GM23338 (cell line): ENCODE data around the gene FBXL2. TPM values are rescaled to one million over a fixed set of nuclear protein-coding genes. Genes with fewer than 3 reads are reported as not detected.

Source experiments
- ATAC-seq: fragments of 200-7000 bp; cut with Tn5 transposase; 3 replicates; pipeline ENCODE4 v1.9.1; 2020
- DNase-seq: peaks from one replicate; pipeline ENCODE4 v3.0.0-alpha.2; 2015; ENCODE audit warnings: low spot score
- H2AFZ ChIP-seq: fragments of 200-600 bp; sonication (generic); 2 replicates; pipeline ENCODE4 v1.8.0; 2016; ENCODE audit warnings: antibody characterized with exemption, mild to moderate bottlenecking, moderate library complexity
- H3F3A ChIP-seq: fragments of 200-600 bp; sonication (generic); replicated peaks from 2 replicates; pipeline ENCODE4 v1.8.0; 2017; ENCODE audit warnings: antibody characterized with exemption, mixed run types, low read depth
- H3K27ac ChIP-seq: fragments of 200-600 bp; sonication (generic); 2 replicates; pipeline ENCODE4 v1.6.1; 2016; ENCODE audit warnings: low read depth
- H3K27me3 ChIP-seq: fragments of 200-600 bp; sonication (generic); 2 replicates; pipeline ENCODE4 v1.8.0; 2016; ENCODE audit warnings: mild to moderate bottlenecking, mixed run types, moderate library complexity; ENCODE audit not compliant: insufficient read depth
- H3K36me3 ChIP-seq: fragments of 200-600 bp; sonication (generic); 2 replicates; pipeline ENCODE4 v1.8.0; 2016; ENCODE audit warnings: mild to moderate bottlenecking; ENCODE audit not compliant: insufficient read depth
- H3K4me1 ChIP-seq: fragments of 200-600 bp; sonication (generic); 2 replicates; pipeline ENCODE4 v1.8.0; 2016; ENCODE audit warnings: mild to moderate bottlenecking, moderate library complexity; ENCODE audit not compliant: insufficient read depth
- H3K4me2 ChIP-seq: fragments of 200-600 bp; sonication (generic); 2 replicates; pipeline ENCODE4 v1.7.1; 2017; ENCODE audit warnings: mixed run types
- H3K4me3 ChIP-seq: fragments of 200-600 bp; sonication (generic); 2 replicates; pipeline ENCODE4 v1.6.1; 2016; ENCODE audit warnings: mixed run types
- H3K79me2 ChIP-seq: fragments of 200-600 bp; sonication (generic); replicated peaks from 2 replicates; pipeline ENCODE4 v1.8.0; 2017; ENCODE audit warnings: mild to moderate bottlenecking; ENCODE audit not compliant: insufficient read depth
- H3K9me2 ChIP-seq: fragments of 200-600 bp; sonication (generic); 2 replicates; pipeline ENCODE4 v1.8.0; 2017; ENCODE audit not compliant: insufficient read depth
- H4K20me1 ChIP-seq: fragments of 200-600 bp; sonication (generic); replicated peaks from 2 replicates; pipeline ENCODE4 v1.8.0; 2017; ENCODE audit warnings: mild to moderate bottlenecking; ENCODE audit not compliant: insufficient read depth
- H3K27ac Mint-ChIP-seq: 2 replicates; pipeline ENCODE4 v1.8.0; 2020; ENCODE audit warnings: inconsistent platforms, mild to moderate bottlenecking, moderate library complexity, mixed read lengths
- H3K27me3 Mint-ChIP-seq: 3 replicates; pipeline ENCODE4 v1.8.0; 2022; ENCODE audit warnings: low read depth, mild to moderate bottlenecking, moderate library complexity, mixed read lengths, inconsistent platforms; ENCODE audit not compliant: insufficient read depth, poor library complexity
- H3K36me3 Mint-ChIP-seq: 3 replicates; pipeline ENCODE4 v1.8.0; 2021; ENCODE audit warnings: low read depth, mild to moderate bottlenecking, inconsistent platforms, moderate library complexity, mixed read lengths
- H3K4me1 Mint-ChIP-seq: 3 replicates; pipeline ENCODE4 v1.8.0; 2020; ENCODE audit warnings: mild to moderate bottlenecking, inconsistent platforms, mixed read lengths
- H3K4me3 Mint-ChIP-seq: 3 replicates; pipeline ENCODE4 v1.8.0; 2021; ENCODE audit warnings: moderate library complexity, mild to moderate bottlenecking, inconsistent platforms, mixed read lengths
- H3K9me3 Mint-ChIP-seq: 3 replicates; pipeline ENCODE4 v1.8.0; 2020; ENCODE audit warnings: moderate library complexity, mild to moderate bottlenecking, inconsistent platforms, mixed read lengths
- CREB1 ChIP-seq: fragments of 250-450 bp; sonication (Bioruptor Pico); IDR thresholded peaks from 2 replicates; pipeline ENCODE4 v1.5.0; 2020; ENCODE audit warnings: low read depth, mild to moderate bottlenecking, moderate library complexity
- CTCF ChIP-seq, 2 experiments: fragments of 200-600 bp in 1 of 2; sonication (generic) in 1 of 2; conservative IDR thresholded peaks; 2 replicates each; pipeline versions ENCODE4 v1.5.1 to v1.6.1; 2016 to 2017; ENCODE audit warnings: antibody characterized with exemption in 2 of 2, low read depth in 2 of 2, mild to moderate bottlenecking in 2 of 2, moderate library complexity in 1 of 2
- EZH2phosphoT487 ChIP-seq: fragments of 200-600 bp; sonication (generic); IDR thresholded peaks from one replicate; pipeline ENCODE4 v1.8.1; 2018; ENCODE audit warnings: antibody characterized with exemption; ENCODE audit not compliant: unreplicated experiment
- JUNB ChIP-seq: IDR thresholded peaks from one replicate; pipeline ENCODE4 v1.6.1; 2016; ENCODE audit warnings: antibody characterized with exemption; ENCODE audit not compliant: unreplicated experiment
- NANOG ChIP-seq: IDR thresholded peaks from 2 replicates; pipeline ENCODE4 v1.6.1; 2016; ENCODE audit warnings: antibody characterized with exemption, borderline replicate concordance
- POLR2AphosphoS5 ChIP-seq: IDR thresholded peaks from 2 replicates; pipeline ENCODE4 v1.6.1; 2016; ENCODE audit warnings: antibody characterized with exemption, low read depth
- REST ChIP-seq: IDR thresholded peaks from one replicate; pipeline ENCODE4 v1.6.1; 2018; ENCODE audit warnings: antibody characterized with exemption; ENCODE audit not compliant: unreplicated experiment
- ZNF114 ChIP-seq: fragments of 250-450 bp; sonication (Bioruptor Pico); IDR thresholded peaks from 2 replicates; pipeline ENCODE4 v1.5.0; 2020; ENCODE audit warnings: mild to moderate bottlenecking, moderate library complexity
- polyA plus RNA-seq: library from polyadenylated mRNA; unstranded; fragments of >200 nt; fragmentation: Nextera tagmentation; extraction: Ambion mirVana; gene quantifications from 2 replicates; pipeline ENCODE4 v1.2.1, GENCODE V29; 2016
- total RNA-seq: library from RNA; depleted of rRNA; stranded (reverse); fragments of >200 nt; shearing (Covaris generic); gene quantifications from 2 replicates; pipeline ENCODE4 v1.2.3, GENCODE V29; 2014
- TF ChIP-seq, protein P1 (sequence below): fragments of 250-450 bp; sonication (Bioruptor Pico); IDR thresholded peaks from 2 replicates; pipeline ENCODE4 v1.5.0; 2020; ENCODE audit warnings: mild to moderate bottlenecking, moderate library complexity

Gene FBXL2
- total and polyA plus RNA-seq, 2 experiments from 2014 or later = 2.8 to 5.7 TPM

DNA sequence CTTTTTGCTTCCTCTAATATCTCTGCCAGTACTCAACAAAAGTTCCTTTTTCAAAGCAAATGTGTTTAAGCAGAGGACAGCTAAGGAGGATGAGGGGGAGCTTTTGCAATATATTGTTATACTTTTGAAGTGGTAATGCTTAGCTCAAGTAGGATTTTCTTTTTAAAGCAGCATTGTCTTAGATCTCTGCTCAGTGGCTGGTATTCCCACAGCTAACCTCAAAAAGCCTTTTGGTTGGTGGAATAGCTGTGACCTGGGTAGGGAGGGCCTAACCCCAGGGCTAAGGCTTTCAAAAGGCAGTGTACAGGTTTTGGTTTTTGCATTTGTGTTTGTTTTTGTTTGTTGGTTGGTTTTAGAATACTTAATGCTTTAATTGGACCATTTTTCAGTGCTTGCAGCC, 86.8 kb downstream of the FBXL2 start:
- Histone ChIP-seq H3K36me3 (no peaks in the 10 kb centered on the region; the same call in 1 of the 2 replicates), H3K4me3 (no peak overlapping the region), H3K27ac (no peak overlapping the region), H3F3A (no peaks in the 10 kb centered on the region), H4K20me1 (no peaks in the 10 kb centered on the region), H3K27me3 (no peaks in the 10 kb centered on the region), H3K79me2 (no peaks in the 10 kb centered on the region), H3K4me1 (no peaks in the 10 kb centered on the region), H2AFZ (no peak overlapping the region), H3K4me2 (no peak overlapping the region), H3K9me2 (no peaks in the 10 kb centered on the region)
- ATAC-seq (peak; percentile 45; the same call in 2 of the 3 replicates), DNase-seq (no peak)
- no peaks in the 10 kb centered on the region for H3K4me1 Mint-ChIP-seq
- no peak overlapping the region for H3K27ac Mint-ChIP-seq
- H3K9me3 Mint-ChIP-seq = no peaks in the 10 kb centered on the region
- no peaks in the 10 kb centered on the region for H3K36me3 Mint-ChIP-seq
- H3K4me3 Mint-ChIP-seq = no peak overlapping the region
- no peaks in the 10 kb centered on the region for H3K27me3 Mint-ChIP-seq
- TF ChIP-seq REST (no peak), POLR2AphosphoS5 (no peak), ZNF114 (no peak)

DNA sequence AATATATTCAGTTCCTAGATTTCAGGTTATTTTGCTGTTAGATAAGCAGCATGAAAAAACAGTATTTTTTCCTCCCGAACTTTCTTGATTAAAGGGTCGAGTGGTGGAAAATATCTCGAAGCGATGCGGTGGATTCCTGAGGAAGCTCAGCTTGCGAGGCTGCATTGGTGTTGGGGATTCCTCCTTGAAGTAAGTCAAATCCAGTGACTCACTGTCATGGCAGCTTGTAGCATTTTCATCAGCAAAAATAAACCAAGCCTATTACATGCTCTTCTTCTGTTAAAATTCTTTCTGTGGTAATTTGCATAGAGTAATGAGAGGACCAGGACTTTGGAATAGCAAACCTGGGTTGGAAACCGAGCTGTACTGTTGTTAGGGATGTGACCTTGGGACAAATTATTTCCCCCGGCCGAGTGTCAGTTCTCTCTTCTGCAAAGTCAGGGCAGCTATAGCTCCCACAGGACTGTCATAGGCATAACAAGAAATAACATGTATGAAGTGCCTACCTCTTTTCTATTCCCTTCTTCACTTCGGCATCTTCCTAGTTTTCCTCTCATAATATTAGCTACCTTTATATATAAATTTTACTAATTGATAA, 87.4 kb downstream of the FBXL2 start:
- TF ChIP-seq NANOG = no peak
- no peak for TF ChIP-seq EZH2phosphoT487
- TF ChIP-seq POLR2AphosphoS5 = no peak
- TF ChIP-seq, protein P1, sequence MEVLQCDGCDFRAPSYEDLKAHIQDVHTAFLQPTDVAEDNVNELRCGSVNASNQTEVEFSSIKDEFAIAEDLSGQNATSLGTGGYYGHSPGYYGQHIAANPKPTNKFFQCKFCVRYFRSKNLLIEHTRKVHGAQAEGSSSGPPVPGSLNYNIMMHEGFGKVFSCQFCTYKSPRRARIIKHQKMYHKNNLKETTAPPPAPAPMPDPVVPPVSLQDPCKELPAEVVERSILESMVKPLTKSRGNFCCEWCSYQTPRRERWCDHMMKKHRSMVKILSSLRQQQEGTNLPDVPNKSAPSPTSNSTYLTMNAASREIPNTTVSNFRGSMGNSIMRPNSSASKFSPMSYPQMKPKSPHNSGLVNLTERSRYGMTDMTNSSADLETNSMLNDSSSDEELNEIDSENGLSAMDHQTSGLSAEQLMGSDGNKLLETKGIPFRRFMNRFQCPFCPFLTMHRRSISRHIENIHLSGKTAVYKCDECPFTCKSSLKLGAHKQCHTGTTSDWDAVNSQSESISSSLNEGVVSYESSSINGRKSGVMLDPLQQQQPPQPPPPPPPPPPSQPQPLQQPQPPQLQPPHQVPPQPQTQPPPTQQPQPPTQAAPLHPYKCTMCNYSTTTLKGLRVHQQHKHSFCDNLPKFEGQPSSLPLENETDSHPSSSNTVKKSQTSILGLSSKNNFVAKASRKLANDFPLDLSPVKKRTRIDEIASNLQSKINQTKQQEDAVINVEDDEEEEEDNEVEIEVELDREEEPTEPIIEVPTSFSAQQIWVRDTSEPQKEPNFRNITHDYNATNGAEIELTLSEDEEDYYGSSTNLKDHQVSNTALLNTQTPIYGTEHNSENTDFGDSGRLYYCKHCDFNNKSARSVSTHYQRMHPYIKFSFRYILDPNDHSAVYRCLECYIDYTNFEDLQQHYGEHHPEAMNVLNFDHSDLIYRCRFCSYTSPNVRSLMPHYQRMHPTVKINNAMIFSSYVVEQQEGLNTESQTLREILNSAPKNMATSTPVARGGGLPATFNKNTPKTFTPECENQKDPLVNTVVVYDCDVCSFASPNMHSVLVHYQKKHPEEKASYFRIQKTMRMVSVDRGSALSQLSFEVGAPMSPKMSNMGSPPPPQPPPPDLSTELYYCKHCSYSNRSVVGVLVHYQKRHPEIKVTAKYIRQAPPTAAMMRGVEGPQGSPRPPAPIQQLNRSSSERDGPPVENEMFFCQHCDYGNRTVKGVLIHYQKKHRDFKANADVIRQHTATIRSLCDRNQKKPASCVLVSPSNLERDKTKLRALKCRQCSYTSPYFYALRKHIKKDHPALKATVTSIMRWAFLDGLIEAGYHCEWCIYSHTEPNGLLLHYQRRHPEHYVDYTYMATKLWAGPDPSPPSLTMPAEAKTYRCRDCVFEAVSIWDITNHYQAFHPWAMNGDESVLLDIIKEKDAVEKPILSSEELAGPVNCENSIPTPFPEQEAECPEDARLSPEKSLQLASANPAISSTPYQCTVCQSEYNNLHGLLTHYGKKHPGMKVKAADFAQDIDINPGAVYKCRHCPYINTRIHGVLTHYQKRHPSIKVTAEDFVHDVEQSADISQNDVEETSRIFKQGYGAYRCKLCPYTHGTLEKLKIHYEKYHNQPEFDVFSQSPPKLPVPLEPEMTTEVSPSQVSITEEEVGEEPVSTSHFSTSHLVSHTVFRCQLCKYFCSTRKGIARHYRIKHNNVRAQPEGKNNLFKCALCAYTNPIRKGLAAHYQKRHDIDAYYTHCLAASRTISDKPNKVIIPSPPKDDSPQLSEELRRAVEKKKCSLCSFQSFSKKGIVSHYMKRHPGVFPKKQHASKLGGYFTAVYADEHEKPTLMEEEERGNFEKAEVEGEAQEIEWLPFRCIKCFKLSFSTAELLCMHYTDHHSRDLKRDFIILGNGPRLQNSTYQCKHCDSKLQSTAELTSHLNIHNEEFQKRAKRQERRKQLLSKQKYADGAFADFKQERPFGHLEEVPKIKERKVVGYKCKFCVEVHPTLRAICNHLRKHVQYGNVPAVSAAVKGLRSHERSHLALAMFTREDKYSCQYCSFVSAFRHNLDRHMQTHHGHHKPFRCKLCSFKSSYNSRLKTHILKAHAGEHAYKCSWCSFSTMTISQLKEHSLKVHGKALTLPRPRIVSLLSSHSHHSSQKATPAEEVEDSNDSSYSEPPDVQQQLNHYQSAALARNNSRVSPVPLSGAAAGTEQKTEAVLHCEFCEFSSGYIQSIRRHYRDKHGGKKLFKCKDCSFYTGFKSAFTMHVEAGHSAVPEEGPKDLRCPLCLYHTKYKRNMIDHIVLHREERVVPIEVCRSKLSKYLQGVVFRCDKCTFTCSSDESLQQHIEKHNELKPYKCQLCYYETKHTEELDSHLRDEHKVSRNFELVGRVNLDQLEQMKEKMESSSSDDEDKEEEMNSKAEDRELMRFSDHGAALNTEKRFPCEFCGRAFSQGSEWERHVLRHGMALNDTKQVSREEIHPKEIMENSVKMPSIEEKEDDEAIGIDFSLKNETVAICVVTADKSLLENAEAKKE (CRISPR knock-in tag) = no peak
- no peak for TF ChIP-seq JUNB
- TF ChIP-seq CTCF (conservative IDR thresholded peaks at IDR 0.05; ENCODE audit: low read depth in 2 of 2) = no peak
- TF ChIP-seq CREB1 (CRISPR knock-in tag) = no peak
- no peak for DNase-seq
- H3K4me2 ChIP-seq = no peak overlapping the region

More for the DNA sequence above, 87.4 kb downstream of the FBXL2 start:
- ATAC-seq = no peak
- Histone ChIP-seq H3K9me2 (no peaks in the 10 kb centered on the region), H3K4me1 (no peaks in the 10 kb centered on the region), H3F3A (no peaks in the 10 kb centered on the region), H3K27me3 (no peaks in the 10 kb centered on the region), H3K4me3 (no peak overlapping the region), H2AFZ (no peak overlapping the region), H3K36me3 (no peaks in the 10 kb centered on the region; the same call in 1 of the 2 replicates), H3K79me2 (no peaks in the 10 kb centered on the region), H3K27ac (no peak overlapping the region), H4K20me1 (no peaks in the 10 kb centered on the region)
- H3K27ac Mint-ChIP-seq = no peak overlapping the region
- H3K4me1 Mint-ChIP-seq = no peaks in the 10 kb centered on the region
- no peaks in the 10 kb centered on the region for H3K36me3 Mint-ChIP-seq
- H3K27me3 Mint-ChIP-seq = no peaks in the 10 kb centered on the region
- H3K4me3 Mint-ChIP-seq = no peak overlapping the region
- no peaks in the 10 kb centered on the region for H3K9me3 Mint-ChIP-seq
